Right renal cortex interstitium (tissue), 3 donors: Measurements from ENCODE around the gene UBE2K. TPM values are rescaled to one million over a fixed set of nuclear protein-coding genes. Genes with fewer than 3 reads are reported as not detected.
A peak's percentile ranks its signal among the peaks of the same experiment; 100 is the strongest.
"Not testable (repeated sequence)": the region's sequence is repeated elsewhere in the genome, so short reads cannot be mapped to it uniquely, and the experiment has no call there.

Experiments
- DNase-seq, 3 donors: peaks; one replicate each; pipeline ENCODE4 v3.0.0-alpha.2; 2013; ENCODE audit warnings: low read depth in 3 of 3, low spot score in 2 of 3
- polyA plus RNA-seq, 3 donors: library from polyadenylated mRNA; unstranded; fragments of 120-200 nt; gene quantifications; one replicate each; pipeline ENCODE4 v1.2.1, GENCODE V29; 2013; ENCODE audit not compliant: insufficient read length in 3 of 3

UBE2K gene
- polyA plus RNA-seq, 3 donors, result 89.0 to 95.1 (median 94.7) TPM

DNA sequence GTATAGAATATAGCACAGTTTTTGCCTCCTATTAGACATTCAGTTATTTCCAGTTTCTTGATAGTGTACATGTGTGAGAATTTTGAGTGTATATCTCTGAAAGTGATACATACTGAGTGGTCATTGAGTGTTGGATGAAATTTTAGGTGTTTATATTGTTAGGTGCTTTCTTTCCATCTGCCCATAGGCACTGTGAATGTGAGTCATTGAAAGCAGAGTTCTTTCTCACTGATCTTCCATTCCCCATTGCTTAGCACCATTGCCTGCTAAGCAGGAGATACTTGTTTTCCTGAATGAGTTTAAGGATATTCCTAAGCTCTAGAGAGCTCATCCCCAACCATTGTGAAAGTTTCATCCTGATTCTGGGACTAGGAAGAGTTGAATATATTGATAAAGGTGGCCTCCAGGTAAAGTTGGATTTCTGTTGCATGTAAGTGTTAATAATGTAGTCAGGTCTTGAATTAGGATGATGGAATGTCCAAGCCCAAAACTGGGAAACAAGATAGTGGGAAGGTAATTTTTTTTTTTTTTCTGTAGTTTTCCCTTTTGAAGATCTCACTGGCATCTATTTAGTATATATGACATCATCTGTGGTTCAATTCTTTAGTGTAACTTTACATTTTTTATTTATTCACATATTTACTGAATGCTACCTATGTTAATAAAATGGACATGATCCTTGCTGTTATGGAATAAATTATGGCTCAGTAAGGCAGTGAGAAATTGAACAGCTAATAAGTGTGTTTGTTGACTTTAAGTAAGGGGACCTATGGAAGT is 22.1 kb downstream of the UBE2K start:
- DNase-seq, result no peak

DNA sequence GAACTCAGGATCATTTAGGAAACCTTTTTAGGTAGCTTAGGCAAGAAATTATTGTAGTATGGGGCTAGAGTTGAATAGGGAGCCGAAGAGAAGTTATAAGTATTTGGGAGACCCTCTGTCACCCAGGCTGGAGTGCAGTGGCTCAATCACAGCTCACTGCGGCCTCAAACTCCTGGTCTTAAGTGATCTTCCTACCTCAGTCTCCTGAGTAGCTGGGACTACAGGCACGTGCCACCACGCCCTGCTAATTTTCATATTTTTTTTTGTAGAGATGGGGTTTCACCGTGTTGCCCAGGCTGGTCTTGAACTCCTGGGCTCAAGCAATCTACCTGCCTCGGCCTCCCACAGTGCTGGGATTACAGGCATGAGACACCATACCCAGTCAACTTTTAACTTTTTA is 23.3 kb downstream of the UBE2K start:
- DNase-seq, result not testable (repeated sequence)

DNA sequence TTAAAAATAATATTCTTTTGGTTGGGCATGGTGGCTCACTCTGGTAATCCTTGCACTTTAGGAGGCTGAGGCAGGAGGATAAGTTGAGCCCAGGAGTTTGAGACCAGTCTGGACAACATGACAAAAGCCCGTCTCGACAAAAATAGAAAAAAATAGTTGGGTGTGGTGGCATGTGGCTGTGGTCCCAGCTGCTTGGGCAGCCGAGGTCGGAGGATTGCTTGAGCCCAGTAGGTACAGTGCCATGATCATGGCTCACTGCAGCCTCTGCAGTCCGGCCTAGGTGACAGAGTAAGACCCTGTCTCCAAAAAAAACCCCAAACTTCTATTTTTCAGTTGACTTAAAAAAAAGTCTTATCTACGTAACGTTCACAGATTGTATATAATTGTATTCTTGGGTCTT is 23.9 kb downstream of the UBE2K start:
- no peak for DNase-seq

DNA sequence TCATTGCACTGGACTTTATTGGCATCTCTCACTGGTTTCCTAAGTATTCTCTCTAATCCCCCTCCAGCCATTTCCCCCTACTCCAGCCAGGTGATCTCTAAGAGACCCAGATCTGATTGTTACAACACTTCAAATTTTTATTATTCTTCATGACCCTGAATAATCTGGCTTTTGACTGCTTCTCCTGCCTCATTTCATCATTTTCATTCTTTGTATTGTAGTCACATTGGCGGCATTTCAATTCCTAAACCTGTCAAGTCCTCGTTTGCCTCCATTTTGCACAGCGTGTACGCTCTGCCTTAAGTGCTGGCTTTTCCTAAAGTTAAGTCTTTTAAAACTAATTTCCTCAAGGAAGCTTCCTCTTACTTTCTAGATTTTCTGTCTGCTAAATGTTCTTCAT is 31.6 kb downstream of the UBE2K start:
- DNase-seq, result no peak

GRCh38 chr4:39730072-39730471 is 32.1 kb downstream of the UBE2K start:
- DNase-seq, result no peak

DNA sequence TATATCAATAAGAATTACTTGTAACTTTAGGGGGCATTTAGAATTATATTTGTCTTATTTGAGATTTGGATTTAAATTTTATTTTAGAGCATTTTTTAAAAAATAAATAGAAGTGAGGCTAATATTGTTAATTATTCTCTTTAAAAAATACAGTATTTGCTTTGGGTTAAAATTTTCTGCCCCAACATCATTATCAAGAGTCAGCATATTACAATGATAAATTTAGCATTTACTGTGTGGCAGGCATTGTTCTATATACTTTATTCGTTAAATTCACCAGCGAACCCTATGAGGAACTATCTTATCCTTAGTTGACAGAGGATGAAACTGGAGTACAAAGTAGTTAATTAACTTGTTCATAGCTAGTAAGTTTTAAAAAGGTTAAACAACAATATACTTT is 34.0 kb downstream of the UBE2K start:
- no peak for DNase-seq

DNA sequence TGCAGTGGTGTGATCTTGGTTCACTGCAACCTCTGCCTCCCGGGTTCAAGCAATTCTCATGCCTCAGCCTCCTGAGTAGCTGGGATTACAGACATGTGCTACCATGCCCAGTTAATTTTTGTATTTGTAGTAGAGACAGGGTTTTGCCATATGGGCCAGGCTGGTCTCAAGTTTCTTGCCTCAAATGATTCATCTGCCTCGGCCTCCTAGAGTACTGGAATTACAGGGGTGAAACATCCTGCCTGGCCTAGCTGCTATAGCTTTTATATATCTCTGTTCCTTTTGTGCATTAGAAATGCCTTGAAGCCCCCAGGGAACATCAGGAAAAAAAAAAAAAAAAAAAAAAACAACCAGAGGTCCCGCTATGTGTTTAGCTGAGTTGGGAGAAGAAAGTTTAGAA is 34.8 kb downstream of the UBE2K start:
- peak in 1 of 3 donors; percentile 6 for DNase-seq

DNA sequence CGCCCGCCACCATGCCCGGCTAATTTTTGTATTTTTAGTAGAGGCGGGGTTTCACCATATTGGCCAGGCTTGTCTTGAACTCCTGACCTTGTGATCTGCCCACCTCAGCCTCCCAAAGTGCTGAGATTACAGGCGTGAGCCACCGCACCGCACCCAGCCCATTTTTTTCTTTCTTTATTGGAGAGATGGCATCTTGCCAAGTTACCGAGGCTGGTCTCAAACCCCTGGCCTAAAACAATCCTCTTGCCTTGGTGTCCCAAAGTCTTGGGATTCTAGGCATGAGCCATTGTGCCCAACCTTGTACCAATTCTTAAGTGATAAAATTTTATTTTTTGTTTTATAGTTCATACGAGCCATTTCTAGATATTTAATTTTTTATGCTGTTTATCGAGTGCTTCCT is 41.7 kb downstream of the UBE2K start:
- not testable (repeated sequence) for DNase-seq

- no peak for DNase-seq
Measured at GRCh38 chr4:39741401-39741800, 43.5 kb downstream of the UBE2K start.

GRCh38 chr4:39745920-39746319 is 48.0 kb downstream of the UBE2K start:
- DNase-seq, result no peak

DNA sequence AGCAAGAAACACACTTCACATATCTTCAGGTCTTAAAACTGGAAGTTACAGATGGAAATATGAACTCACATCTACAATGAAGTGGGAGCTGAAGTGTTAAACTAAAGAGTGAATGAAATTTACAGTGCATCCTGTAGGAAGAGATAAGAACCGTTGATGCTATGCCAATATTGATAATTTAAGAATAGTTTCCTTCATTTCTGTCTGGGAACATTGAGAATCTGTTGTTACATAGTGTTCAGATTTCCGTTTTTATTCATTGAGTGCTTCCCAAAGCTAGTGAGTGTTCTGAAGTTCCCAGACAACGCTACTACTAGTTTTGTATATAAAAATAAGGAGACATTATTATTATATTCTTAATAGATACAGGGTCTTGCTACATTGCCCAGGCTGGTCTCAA is 52.3 kb downstream of the UBE2K start:
- no peak for DNase-seq

- no peak for DNase-seq
Measured at GRCh38 chr4:39754309-39754708, 56.4 kb downstream of the UBE2K start.

DNA sequence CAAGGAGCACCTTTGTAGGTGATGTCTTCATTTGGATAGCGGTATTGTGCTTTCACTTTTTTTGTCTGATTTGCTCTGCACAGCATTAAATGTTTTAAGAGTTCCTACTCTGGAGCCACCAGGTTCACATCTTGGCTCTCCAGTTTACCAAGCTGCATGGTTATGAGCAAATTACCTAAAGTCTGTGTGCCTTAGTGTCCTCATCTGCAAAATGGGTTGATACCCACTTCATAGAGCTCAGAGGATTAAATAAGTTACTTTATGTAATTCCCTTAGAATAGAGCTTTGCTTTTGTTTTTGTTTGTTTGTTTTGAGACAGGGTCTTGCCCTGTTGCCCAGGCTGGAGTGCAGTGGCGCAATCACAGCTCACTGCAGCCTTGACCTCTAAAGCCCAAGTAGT is 58.2 kb downstream of the UBE2K start:
- no peak for DNase-seq

DNA sequence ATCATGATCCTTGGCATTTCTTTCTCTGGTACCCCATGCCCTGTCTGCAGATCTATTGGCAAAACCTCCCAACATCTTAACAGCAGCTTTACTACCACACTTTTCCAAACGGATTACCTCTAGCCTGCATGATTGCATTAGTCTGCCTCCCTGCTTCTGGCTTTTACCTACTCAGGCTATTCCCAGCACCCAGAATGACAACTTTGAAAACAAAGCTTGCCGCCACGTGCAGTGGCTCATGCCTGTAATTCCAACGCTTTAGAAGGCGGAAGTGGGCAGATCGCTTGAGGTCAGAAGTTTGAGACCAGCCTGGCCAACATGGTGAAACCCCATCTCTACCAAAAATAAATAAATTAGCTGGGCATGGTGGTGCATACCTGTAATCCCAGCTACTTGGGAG is 60.2 kb downstream of the UBE2K start:
- no peak for DNase-seq

DNA sequence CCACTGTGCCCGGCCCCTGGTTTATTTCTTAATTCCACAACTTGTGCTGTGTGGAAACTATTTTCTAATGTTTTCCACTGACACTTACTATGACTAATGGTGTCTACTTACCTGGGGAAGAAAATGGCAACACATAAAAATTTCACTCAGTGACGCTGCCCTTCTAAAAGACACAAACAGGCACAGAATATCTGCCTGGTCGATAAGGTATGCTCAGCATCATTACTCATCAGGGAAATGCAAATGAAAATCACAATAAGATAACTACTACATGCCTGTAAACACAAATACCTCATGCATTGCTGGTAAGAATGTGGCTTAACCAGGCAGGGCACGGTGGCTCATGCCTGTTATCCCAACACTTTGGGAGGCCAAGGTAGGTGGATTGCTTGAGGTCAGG is 61.6 kb downstream of the UBE2K start:
- DNase-seq, result no peak

DNA sequence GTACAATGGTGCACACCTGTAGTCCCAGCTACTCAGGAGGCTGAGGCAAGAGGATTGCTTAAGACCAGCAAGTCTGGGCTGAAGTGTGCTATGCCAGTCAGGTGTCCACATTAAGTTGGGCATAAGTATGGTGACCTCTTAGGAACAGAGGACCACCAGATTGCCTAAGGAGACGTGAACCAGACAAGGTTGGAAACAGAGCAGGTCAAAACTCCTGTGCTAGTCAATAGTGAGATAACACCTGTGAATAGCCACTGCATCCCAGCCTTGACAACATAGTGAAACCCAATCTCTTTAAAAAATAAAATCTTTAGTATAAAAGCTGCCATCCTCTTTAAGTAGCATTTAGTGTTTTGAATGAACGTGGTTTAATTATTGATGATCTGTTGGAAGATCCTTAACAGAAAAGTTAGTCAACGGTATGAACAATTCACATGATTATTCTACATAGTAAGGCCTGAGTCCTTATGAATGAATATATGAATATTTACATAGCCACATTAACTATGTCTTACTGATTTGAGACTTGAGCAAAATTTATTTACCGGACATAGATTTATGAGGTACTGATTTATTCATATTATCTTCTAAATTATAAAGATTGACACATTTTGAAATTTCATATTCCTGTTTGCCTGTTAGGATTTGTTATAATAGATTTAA is 63.2 kb downstream of the UBE2K start:
- no peak for DNase-seq

DNA sequence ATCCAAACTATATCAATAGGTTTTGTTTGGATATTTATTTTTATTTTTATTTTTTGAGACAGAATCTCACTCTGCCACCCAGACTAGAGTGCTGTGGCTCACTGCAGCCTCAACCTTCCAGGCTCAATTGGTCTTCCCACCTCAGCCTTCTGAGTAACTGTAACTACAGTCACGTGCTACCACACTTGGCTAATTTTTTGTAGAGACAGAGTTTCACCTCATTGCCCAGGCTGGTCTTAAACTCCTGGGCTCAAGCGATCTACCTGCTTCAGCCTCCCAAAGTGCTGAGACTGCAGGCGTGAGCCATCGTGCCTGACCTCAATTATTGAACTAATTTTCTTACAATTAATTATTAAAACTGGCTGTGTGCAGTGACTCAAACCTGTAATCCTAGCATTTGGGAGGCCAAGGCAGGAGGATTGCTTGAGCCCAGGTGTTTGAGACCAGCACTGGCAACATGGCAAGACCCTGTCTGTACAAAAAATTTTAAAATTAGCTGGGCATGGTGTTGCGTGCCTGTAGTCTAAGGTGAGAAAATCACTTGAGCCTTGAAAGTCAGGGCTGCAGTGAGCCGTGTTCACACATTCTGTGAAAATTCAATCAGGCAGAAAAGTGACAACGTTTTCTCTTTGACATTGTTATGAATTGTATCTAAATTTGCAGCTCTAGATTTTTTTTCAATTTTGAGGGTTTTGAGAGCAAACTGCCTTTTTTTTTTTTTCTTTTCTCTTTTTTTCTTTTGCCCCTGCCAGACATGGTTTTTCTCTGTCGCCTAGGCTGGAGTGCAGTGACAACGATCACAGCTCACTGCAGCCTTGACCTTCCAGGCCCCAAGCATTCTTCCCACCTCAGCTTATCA is 66.0 kb downstream of the UBE2K start:
- peak in 1 of 3 donors; percentile 2 for DNase-seq

DNA sequence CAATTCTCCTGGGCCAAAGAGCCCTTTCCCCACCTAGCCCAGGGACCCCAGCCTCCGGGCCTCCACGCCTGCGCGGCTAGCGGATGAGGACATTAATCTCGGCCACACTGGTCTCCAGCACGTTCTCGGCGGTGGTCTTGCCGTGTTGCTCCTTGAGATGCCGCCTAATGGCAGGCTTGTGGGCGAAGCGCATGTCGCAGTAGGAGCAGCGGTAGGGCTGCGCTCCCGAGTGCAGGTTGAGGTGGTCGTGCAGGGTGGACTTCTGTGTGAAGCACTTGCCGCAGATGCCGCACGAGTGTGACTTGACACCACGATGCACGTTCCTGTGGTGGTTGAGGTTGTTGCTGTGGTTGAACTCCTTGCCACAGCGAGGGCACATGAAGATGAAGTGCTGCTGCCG is 72.1 kb downstream of the UBE2K start:
- no peak for DNase-seq

DNA sequence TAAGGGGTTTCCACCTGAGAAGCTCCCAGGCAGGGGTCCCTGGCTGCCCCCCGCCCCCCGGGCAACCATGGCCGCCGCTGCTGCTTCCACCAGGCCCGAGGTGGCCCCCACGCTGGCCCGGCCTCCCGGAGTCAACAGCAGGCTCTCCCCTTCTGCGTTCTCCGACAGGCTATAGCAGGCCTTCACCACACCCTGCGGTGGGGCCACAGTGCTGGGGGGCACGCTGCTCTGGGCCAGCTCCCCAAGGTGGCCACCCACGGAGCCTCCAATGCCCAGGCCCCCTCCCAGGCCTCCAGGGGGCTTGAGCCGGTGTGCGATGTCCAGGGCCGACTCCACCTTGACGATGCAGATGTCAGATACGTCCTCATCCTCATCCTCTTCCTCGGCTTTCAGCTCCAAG is 72.5 kb downstream of the UBE2K start:
- DNase-seq, result no peak

DNA sequence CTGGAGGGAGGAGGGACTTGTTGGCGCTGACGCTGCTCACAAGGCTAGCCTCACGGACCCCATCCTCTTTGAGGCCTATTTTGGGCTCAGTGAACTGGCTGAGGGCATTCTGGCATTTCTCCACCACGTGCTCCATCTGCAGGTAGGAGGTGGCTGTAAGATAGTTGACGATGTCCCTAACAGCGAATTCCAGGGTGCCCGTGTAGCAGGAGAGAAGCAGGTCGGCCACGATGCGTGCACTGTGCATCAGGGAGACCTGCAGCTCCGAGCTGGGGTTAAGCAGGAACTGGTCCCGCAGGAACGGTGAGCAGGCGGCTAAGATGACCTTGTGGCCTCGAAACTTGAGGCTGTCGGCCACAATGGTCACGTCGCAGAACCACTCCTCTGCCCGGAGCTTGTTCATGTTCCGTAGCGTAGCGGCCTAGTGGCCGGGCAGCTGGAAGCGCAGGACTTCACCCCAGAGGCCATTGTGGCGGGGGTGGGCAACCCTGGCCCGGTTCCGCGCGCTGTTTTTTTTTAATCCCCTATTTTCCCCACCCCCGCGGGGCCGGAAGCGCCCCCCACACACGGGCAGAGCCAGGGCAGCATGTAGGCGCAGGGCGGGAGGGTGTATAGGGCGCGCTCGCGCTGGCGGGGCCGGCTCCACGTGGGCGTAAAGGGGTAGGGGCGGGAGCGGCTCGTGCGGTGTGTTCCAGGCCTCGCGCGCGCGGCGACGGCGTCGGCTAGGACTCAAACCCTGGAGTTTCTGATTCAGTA is 73.2 kb downstream of the UBE2K start:
- DNase-seq, result no peak

- DNase-seq, result not testable (repeated sequence)
Measured at GRCh38 chr4:39781988-39782387, 84.1 kb downstream of the UBE2K start.
